Glutamatergic neuron (in vitro differentiated cells): Measurements from ENCODE around the gene BTK. TPM values are rescaled to one million over a fixed set of nuclear protein-coding genes. Genes with fewer than 3 reads are reported as not detected.
A peak's percentile ranks its signal among the peaks of the same experiment; 100 is the strongest.

Experiments used
- DNase-seq: peaks from one replicate; pipeline ENCODE4 v3.0.0; 2022
- H3K27ac Mint-ChIP-seq: one replicate; pipeline ENCODE4 v1.8.0; 2020; ENCODE audit warnings: mild to moderate bottlenecking, mixed read lengths, inconsistent platforms; ENCODE audit not compliant: unreplicated experiment
- H3K27me3 Mint-ChIP-seq: one replicate; pipeline ENCODE4 v1.8.0; 2020; ENCODE audit warnings: mild to moderate bottlenecking, moderate library complexity, mixed read lengths, inconsistent platforms; ENCODE audit not compliant: unreplicated experiment
- H3K36me3 Mint-ChIP-seq: one replicate; pipeline ENCODE4 v1.8.0; 2020; ENCODE audit warnings: mild to moderate bottlenecking, mixed read lengths, inconsistent platforms; ENCODE audit not compliant: unreplicated experiment
- H3K4me1 Mint-ChIP-seq: one replicate; pipeline ENCODE4 v1.8.0; 2020; ENCODE audit warnings: mild to moderate bottlenecking, low read depth, mixed read lengths, inconsistent platforms; ENCODE audit not compliant: unreplicated experiment
- H3K4me3 Mint-ChIP-seq: one replicate; pipeline ENCODE4 v1.8.0; 2020; ENCODE audit warnings: mild to moderate bottlenecking, mixed read lengths, inconsistent platforms; ENCODE audit not compliant: unreplicated experiment
- H3K9me3 Mint-ChIP-seq: one replicate; pipeline ENCODE4 v1.8.0; 2020; ENCODE audit warnings: mild to moderate bottlenecking, moderate library complexity, mixed read lengths, inconsistent platforms; ENCODE audit not compliant: unreplicated experiment
- total RNA-seq: library from RNA; stranded (reverse); fragmentation: NEBNext Ultra II Directional; extraction: Animal tissue kit (Norgen Biotek cat#: 25700); gene quantifications from one replicate; pipeline ENCODE4 v1.2.1, GENCODE V29; 2021; ENCODE audit not compliant: unreplicated experiment
- TF ChIP-seq, protein P1 (sequence below): fragments of 200-600 bp; sonication (generic); IDR thresholded peaks from one replicate; pipeline ENCODE4 v1.5.0; 2021; ENCODE audit not compliant: partially characterized antibody, unreplicated experiment

The BTK gene
- total RNA-seq, 1 donor from 2014 or later = 1.1 TPM

DNA sequence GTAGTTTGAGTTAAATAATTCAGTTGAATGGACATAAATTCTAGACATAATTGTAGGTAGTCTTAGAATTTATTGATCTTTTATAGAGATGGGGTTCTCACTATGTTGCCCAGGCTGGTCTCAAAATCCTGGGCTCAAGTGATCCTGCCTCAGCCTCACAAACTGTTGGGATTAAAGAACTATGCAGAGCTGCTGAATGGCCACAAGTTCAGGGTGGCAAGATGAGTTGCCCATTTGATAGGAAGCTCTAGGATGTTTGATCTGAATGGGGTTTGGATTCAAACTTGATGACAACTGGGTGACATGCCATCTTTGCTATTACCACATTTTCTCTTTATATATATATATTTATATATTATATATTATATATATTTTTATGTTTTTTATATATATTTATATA lies 8.4 kb upstream of the BTK start:
- TF ChIP-seq, protein P1, sequence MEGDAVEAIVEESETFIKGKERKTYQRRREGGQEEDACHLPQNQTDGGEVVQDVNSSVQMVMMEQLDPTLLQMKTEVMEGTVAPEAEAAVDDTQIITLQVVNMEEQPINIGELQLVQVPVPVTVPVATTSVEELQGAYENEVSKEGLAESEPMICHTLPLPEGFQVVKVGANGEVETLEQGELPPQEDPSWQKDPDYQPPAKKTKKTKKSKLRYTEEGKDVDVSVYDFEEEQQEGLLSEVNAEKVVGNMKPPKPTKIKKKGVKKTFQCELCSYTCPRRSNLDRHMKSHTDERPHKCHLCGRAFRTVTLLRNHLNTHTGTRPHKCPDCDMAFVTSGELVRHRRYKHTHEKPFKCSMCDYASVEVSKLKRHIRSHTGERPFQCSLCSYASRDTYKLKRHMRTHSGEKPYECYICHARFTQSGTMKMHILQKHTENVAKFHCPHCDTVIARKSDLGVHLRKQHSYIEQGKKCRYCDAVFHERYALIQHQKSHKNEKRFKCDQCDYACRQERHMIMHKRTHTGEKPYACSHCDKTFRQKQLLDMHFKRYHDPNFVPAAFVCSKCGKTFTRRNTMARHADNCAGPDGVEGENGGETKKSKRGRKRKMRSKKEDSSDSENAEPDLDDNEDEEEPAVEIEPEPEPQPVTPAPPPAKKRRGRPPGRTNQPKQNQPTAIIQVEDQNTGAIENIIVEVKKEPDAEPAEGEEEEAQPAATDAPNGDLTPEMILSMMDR = no peak
- no peak overlapping the region for H3K4me3 Mint-ChIP-seq
- H3K4me1 Mint-ChIP-seq = peaks cover 1% of the 10 kb centered on the region
- no peak for DNase-seq
- H3K36me3 Mint-ChIP-seq = no peaks in the 10 kb centered on the region
- H3K9me3 Mint-ChIP-seq = peaks cover 2% of the 10 kb centered on the region
- peaks cover 2% of the 10 kb centered on the region for H3K27me3 Mint-ChIP-seq
- H3K27ac Mint-ChIP-seq = no peak overlapping the region

DNA sequence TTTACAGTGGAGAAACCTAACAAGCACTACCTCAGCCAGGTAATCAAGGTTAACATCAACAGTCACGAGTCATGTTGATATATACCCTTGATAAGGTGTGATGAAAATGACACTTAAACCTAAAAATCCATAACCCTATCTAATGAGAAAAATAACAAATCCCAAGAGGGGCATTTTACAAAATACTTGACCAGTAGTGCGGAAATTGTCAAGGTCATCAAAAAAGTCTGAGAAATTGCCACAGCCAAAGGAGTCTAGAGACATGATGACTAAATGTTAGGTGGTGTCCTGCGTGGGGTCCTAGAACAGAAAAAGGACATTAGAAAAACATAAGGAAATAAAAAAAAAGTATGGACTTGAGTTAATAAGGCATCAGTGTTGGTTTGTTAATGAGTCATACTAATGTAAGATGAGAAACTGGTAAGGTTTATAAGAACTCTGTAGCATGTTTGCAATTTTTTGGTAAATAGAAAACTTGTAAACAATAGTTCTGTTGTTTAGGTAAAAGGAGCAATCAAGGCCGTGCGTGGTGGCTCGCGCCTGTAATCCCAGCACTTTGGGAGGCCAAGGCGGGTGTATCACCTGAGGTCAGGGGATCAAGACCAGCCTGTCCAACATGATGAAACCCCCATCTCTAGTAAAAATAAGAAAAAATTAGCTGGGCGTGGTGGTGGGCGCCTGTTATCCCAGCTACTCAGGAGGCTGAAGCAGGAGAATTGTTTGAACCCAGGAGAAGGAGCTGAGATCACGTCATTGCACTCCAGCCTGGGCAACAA lies 7.7 kb upstream of the BTK start:
- H3K36me3 Mint-ChIP-seq = no peaks in the 10 kb centered on the region
- TF ChIP-seq, protein P1 = no peak
- peaks cover 1% of the 10 kb centered on the region for H3K4me1 Mint-ChIP-seq
- DNase-seq = no peak
- peaks cover 2% of the 10 kb centered on the region for H3K9me3 Mint-ChIP-seq
- H3K4me3 Mint-ChIP-seq = no peak overlapping the region
- H3K27ac Mint-ChIP-seq = no peak overlapping the region
- peaks cover 2% of the 10 kb centered on the region for H3K27me3 Mint-ChIP-seq

DNA sequence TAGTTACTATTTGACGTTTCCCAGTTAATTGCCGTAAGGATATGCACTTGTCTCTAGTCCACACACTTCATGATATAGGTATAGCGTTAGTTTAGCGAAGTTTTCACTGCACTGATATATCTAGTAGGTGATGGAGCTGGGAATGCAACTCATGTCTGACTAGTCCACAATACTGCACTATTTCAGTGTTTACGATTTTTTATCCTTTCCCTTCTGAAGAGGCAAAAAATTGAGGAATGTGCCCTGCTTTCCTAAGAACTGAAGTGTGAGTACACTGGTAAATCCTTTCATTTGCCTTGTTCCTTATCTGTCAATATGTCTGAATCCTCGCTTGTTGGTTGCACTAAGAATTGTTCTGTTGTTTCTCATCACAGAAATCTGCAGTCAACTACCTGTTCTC lies 5.8 kb upstream of the BTK start:
- Mint-ChIP-seq H3K36me3 (no peaks in the 10 kb centered on the region), H3K4me3 (peak overlapping the region; percentile 94), H3K27ac (peak overlapping the region; percentile 93), H3K9me3 (peaks cover 2% of the 10 kb centered on the region), H3K4me1 (peaks cover 1% of the 10 kb centered on the region), H3K27me3 (peaks cover 2% of the 10 kb centered on the region)
- DNase-seq = no peak
- TF ChIP-seq, protein P1 = no peak

DNA sequence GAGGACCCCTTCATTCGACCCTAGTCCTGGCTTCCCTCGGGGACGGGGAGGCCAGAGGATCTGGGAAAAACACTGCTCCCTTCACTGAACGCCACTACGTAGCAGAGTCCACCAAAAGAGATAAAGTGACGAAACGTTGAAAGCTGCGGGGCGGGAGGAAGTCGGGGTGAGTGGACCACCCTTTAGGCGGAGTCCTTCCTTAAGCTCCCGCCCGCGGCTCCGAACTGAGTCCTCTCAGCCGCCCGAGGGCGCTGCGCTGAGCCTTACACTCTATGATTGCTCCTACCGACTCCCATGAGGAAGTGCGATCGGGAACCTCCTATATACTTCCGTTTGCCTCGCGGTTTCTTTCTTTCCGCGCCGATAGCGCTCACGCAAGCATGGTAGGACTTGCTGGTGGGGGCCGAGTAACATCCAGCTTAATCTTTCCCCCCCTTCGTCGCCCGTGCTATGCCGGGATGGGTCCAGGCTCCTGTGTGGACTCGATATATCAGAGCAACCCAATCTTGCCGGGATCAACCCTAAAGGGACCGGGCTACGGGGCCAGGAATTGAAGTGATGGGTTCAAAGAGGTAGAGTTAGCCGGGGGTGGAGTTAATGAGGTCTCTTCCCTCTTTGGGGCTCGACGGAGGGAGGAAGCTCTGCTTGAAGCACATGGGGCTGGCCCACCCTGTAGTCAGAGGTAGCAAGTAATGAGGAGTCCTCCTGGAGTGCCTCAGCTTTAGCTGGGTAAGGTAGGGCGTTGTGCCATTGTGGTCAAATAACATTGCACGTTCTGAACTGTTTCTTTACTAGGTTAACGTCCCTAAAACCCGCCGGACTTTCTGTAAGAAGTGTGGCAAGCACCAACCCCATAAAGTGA lies 4.9 kb upstream of the BTK start, which contains the start of gene RPL36A:
Gene RPL36A (plus strand): TSS at position 348 of the 862 bp plus-strand sequence. CDS start 33 bp downstream, at position 381.
- no peaks in the 10 kb centered on the region for H3K36me3 Mint-ChIP-seq
- DNase-seq = peak; percentile 84
- peaks cover 2% of the 10 kb centered on the region for H3K9me3 Mint-ChIP-seq
- peaks cover 1% of the 10 kb centered on the region for H3K4me1 Mint-ChIP-seq
- TF ChIP-seq, protein P1 = peak; percentile 23
- H3K27me3 Mint-ChIP-seq = peaks cover 4% of the 10 kb centered on the region
- peak within 1 kb of the TSS; percentile 93 for H3K27ac Mint-ChIP-seq
- H3K4me3 Mint-ChIP-seq = peak within 1 kb of the TSS; percentile 94
